HUDEP-2 (cell line): ENCODE data around the gene ATP2B1.

Experiments used
- DNase-seq, 76 experiments: peaks; one replicate each; lab custom pipeline; 2025; ENCODE audit not compliant: unreplicated experiment in 76 of 76; lab: John Stamatoyannopoulos, UW

Gene ATP2B1

DNA sequence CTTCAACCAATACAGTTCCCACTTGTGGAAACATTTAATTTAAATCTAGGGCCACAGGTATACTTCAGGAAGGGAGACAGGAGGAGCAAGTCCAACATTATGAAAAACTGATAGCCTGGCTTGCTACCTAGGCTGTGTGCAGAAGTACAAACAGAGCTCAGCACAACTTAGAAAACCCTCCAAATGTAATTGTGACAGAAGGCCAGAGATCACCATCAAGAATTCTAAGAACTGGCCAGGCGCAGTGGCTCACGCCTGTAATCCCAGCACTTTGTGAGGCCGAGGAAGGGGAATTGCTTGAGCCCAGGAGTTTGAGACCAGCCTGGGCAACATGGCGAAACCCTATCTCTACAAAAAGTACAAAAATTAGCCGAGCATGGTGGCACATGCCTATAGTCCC is 14.1 kb downstream of the ATP2B1 start:
- no peak for DNase-seq

DNA sequence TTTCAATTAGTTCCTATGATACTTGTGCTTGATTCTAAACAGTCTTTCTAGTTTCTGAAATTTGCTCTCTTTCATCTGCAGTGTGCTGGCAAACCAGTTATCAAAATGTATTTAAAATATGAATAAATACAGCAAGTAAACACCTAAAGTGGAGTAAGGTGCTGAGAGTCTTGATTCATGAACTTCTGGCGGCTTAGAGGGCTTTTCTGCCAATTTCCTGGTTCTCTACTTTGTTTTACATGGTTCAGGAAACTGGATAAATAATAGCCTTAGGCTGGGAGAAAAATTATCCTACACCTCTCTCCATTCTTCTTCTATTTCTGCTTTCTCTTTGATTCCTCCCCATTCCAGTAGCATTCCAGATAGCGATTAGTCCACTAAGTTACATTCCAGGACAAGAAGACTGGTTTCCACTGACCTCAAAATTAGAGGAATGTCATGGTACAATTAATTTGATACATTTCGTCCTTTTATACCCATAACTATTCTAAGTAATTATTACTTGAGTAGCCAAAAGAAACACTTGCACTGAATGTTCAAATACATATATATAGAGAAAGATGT is 14.9 kb downstream of the ATP2B1 start:
- no peak for DNase-seq

DNA sequence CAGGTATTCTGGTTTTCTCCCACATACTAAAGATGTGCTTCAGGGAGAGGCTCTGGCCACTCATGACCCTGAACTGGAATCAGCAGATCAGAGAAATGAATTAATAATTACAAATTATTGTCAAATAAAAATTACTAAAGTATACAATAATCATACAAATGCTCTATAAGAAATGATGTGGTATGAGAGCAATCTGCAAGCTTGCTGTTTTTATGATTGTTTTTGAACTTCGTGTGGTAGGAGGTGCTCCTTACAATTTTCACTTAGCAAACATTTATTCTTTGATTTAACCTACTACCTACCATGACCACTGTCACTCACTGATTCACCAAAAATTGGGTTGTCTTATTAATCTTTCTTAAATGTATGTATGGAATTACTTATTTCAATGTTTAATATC is 16.2 kb downstream of the ATP2B1 start:
- no peak for DNase-seq

DNA sequence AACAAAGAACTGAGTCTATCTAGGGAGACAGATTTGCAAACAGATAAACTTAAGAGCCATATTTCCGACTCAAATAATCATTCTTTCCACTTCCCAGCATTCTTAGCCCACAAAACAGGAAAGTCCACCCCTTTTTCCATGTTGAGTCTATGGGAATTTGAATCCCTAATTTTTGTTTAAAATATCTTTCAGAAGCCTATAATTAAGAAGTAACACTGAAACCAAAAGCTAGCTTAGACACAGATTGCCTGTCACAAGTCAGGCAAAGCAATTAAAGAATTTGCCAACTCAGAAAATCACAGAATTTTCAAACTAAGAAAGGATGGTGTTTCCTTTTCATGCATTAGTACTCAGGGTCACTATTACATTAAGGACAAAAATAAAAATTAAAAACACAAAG is 17.0 kb downstream of the ATP2B1 start:
- DNase-seq = no peak

DNA sequence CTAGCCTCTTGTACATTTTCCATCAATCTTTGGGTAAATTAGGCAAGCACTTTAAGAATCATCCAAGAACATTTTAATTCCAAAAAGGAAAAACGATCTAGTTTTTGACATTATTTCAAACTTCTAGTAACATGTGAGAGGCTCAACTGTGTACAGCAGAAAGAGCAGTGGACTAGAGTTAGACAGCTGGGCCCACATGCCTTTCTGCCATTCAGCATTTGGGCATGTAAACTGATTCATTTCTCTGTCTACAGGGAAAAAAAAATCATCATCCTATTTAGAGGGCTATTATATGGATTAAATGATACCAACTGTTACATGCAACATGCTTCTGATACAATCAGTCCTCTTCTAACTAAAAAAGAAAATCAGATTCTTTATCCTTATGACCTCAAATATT is 17.7 kb downstream of the ATP2B1 start:
- DNase-seq = no peak

DNA sequence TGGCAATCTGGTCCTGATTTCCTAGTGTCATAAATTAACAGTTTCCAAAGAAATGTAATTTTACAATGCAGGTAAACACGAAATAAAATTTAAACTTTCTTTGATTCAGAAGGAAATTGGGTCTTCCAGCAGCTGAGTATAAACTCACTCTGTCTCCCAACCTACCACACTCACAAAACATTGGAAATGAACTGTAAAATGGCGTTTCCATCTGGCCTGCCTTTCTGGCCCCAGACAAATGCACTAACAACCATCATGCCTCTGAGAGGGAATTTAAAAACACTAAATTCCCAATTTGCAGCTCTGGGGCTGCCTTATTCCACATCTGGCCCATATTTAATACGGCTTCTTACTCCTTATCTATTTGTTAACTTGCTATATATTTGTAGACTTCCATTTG is 19.3 kb downstream of the ATP2B1 start:
- no peak for DNase-seq

DNA sequence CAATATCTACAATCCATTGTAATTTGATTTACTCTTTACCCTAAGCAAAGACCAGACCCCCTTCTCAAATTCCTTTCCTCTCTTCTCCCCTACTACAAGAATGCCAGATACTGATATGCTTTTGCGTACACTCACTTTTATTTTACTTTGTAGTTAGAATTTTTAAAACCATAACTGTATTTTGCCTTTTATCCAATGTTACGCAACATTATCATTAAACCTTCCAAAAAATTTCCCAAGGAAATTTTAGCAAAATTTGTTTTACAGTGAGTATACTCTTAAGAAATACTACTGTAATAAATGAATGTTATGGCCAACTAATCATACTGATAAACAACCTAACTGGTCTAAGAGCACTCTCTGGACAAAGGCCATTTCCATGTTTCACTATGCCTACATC is 22.3 kb downstream of the ATP2B1 start:
- DNase-seq = no peak

DNA sequence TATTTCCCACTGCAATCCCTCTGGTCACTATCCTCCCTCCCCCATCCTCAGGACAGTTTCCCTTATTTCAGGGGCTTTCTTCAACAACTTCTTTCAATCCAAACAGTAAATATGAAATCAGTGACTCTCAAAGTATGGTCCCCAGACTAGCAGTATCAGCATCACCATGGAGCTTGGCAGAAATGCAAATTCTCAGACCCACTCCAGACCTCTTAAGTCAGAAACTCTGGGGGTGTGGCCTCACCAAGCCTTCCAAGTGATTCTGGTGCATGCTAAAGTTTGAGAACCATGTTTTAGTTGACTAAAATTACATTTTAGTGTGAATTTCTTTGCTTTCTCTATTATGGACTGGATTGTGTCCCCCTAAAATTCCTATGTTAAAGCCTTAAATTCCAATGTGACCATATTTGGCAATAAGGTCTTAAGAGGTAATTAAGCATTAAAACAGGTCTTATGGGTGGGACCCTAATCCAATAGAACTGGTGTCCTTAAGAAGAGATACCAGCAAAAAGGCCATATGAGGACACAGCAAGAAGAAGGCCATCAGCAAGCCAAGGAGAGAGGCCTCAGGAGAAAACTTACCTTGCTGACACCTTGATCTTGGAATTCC is 23.2 kb downstream of the ATP2B1 start:
- no peak for DNase-seq

DNA sequence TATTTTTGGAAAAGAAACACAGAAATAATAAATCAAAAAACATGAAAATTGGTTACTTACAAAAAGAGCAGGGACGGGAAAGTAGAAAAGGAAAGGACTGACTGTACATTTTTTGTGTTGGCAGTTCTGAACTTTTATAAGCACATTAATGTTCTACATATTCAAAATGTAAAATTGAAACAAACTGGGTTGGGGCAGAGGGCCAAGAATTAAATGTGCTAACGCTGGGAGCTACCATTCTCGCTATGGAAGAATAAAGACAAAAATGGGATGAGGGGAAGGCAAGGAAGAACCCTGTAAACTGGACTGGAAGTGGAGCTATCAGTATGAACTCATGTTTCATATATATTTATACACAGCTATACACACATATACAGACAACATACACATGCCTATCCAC is 24.5 kb downstream of the ATP2B1 start:
- no peak for DNase-seq

DNA sequence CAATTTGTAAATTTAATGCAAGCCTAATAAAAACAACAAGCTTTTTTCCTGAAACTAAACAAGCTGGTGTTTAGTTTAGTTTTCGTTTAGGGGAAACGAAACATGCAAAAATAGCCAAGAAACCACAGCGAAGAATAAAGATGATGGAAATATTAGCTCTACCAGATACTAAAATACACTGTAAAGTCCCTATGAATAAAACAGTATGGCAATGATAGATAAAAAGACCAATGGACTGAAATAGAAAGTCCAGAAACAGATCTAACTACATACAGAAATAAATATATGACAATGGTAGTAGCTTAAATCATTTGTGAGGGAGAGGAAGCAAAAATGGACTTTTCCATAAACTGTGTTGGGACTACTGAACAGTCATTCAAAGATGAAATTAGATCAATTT is 26.4 kb downstream of the ATP2B1 start:
- DNase-seq = no peak

DNA sequence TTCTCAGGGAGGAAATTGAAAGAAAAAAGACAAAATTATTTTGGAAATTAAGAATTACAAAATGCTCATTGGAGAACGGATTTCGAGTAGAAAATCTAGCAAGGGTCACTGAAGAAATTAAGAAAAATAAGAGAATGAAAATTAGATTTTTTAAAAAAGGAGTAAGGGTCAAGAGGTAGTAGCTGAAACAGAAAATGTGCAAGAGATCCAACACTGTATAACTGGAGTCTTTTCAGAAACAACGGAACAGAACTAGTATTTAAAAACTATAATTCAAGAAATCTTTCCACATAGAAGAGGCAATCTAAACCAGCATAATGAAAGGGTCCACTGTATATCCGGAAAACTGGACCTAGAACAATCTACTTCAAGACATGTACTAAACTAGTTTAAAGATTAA is 28.2 kb downstream of the ATP2B1 start:
- no peak for DNase-seq

DNA sequence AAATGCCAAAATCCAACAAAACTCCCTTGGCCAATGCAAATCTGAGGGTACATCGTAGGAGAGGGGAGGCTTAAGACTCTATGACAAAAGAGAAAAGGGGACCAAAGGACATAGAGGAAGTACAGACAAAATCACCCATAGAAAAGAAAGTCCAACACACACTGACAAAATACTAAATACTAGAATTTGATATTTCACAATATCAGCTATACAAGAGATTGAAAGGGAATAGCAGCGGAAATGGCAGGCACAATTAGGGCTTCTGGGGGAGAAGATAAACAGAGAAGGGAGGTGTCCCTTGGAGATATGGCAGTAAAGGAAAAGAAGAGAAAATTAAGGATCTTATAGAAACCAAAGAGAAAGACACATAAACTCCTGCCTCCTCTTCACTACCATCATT is 29.0 kb downstream of the ATP2B1 start:
- no peak for DNase-seq

DNA sequence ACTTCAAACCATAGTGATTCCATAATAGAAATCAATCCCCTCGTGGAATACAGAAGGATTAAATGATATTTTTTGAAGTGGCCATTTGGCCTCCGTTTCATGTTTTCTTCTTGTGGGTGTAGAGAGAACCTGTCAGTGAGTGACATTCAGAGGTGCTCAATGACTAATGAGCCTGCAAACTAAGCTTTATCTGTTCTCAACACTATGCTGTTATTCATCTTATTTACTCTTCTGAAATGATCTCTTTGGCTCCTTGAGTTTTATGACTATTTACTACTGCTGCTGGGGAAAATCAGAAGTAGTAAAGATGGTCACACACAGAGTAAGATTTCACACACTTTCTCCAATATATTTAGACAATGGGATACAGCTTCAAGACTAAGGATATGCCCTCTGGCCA is 30.4 kb downstream of the ATP2B1 start:
- no peak for DNase-seq

DNA sequence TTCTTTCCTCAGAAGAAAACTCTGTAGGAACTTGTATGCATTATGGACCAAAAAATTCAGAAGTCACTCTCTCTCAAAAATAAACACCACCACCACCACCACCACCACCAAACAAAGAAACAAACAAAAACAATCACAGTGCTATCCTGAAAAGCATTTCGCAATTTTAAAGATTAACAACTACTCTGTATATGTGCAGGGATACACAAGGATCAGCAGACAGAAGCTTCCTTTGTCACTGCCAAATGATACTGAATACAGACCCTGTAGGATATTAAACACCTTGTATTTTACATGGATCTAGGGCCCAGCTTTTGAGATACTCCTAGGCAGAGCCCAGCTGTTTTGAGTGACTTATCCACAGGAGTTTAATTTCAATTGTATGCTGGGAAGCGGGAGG is 31.7 kb downstream of the ATP2B1 start:
- no peak for DNase-seq

DNA sequence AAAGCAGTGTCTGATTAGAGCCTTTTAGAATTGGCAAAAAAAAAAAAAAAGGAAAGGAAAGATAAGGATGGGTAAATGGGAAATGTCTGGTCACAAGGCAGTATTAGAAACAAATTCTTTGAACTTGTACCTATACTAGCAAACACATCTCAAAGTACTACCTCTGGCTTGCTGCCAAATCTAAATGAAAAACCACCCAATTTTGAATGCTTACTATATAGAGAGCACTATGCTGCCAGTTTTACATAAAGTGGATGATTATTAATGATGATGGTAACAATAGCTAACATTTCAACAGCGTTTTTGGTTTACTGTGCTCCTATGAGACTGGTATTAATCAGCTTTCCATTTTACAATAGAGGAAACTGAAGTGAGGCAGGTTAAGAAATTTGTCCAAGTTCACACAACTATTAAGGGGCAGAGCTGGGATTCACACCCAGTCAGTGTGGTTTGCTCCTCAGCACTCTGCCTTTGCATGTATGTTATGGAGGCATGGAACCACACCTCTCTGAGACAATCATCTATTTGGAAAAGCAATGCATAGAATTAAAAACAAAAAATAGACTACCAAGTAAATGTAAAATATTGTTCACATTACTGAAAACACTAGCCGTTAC is 34.2 kb downstream of the ATP2B1 start:
- DNase-seq = peak in 1 of 76 experiments; percentile 16

DNA sequence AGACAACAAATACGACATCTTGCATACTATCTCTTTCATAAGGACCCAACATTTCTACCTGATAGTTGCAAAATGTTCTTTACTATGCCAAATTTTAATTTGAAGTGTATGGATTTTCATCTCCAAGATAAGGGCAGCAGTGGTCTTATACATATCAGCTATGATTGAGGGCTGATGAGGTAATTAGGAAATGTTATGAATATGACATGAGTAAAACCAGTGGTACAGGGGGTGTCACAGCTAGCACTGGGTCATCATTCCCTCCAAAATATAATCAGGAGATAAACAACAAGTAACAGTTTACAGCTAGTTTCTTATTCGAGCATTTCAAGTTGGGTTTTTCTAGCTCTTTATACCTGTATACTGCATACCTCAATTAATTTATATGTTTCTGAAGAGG is 35.0 kb downstream of the ATP2B1 start:
- DNase-seq = no peak

DNA sequence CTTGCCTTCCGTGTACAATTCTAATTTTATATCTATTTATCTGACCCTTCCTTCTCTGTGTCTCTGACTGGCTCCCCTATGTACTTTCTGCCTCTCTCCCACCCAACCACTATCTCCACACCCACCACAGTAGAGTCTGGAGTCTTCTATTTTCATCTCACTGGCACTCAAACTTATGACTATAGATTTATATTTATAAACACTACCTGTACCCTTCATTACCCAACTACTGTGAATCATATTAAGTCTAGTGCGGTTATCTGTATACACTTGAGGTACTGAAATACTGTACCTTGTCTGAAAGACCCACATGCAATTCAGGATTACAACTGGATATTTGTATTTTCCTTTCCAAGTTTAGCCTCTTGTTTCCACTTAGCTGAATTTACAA is 36.1 kb downstream of the ATP2B1 start:
- DNase-seq = no peak

DNA sequence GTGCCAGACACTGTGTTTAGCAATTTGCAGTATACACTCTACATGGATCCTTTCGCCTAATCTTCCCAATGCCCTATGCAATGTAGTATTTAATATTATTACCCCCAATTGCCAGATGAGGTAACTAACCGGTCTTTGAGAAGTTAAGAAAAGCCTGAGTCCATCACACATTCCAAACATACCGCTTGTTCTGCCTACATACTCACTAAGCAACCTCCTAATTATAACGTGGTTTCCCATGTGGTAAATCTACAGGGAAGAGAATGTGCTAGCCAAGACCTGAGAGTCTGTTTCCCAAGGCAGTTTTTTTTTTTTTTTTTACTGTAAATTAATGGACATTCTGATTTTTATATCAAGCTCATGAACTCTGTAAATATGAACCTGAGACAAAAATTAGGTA is 37.2 kb downstream of the ATP2B1 start:
- no peak for DNase-seq

DNA sequence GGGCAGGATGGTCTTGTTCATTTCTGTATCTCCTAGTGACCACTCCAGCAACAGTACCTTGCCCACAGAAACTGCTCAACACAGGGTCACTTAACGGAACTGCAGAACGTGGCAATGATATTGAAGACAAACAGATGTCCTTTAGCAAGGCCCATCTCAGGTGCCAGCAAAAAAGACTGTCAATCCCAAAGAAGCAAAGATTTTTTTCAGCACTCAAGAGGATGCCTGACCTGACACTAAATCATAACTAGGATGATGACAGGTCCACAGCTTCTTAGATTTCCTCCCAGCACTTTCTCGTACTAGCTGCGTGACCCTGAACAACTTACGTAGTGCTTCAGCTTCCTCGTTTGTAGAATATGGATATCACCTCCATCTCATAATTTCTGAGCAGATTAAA is 39.4 kb downstream of the ATP2B1 start:
- DNase-seq = no peak

DNA sequence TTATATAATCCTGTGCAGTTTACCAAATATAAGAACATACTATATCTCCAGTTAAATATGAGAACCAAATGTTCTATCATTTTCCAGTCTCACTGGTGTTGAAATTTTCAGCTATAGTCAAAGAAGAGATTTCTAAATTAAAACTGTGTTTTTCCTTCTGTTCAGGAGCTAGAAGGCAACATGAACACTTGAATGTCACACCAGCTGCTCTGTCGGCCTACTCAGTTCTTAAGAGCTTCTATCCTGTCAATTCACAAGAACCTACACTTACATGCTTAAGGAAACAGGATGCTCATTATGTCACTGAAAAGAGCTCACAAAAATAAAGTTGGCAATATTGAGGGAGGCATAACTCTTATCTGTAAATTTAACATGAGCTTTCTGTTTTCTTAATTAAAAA is 43.1 kb downstream of the ATP2B1 start:
- no peak for DNase-seq

DNA sequence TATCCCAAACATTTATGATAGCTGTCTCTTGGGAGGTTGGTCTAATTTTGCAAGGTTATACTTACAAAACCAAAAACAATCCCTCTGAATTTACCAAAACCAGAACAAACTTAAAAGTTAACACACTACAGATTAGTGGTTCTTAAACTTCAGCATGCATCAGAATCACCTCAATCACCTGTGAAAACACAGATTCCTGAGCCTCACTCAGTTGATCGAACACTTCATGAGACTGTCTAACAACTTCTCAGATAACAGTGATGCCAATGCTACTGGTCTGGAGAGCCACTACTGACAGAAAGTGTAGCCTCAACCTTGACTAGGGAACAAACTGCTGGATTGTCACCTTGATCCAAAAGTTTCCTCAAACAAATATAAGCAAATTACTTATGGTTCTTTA is 44.2 kb downstream of the ATP2B1 start:
- DNase-seq = peak in 3 of 76 experiments; percentile 3 to 21 (median 16)

DNA sequence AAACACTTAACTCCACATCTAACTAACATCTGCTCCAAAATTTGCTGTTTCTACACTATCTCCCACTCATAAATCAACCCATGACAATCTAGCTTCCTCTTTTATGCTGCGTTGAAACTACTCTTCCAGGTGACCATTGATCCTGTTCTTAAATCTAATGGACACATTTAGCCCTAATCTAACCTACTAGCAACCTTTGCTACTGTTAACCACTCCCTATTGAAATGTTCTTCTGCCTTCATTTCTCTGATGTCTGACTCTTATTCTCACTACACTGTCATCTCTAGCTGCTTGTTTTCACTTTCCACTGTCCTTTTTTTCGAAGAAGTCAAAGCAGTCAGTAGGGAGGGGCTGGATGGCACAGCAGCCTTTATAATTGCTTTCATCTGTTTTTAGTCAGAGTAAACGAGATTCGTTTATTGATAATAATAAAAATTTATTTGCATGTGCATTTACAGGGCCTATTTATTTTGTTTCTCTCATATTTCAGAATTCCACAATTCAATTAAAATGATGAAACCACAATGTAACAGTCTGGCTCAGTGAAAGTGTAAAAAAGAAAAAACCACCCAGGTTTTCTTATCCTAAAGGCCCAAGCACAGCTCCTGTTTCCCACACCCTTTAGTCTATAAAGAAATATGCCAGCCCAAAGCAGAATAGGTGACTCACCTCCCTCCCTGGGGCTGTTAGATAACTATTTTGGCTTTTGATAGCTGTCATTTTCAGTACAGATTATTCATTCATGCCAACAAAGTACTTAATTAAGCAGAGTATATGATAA is 44.9 kb downstream of the ATP2B1 start:
- DNase-seq = peak in 47 of 76 experiments; percentile 5 to 81 (median 46)
